K562 (cell line): ENCODE measurements around the gene ANXA7. TPM values are rescaled to one million over a fixed set of nuclear protein-coding genes. Genes with fewer than 3 reads are reported as not detected.

ENCODE experiments used
- AFF4 ChIP-seq: sonication (generic); formaldehyde crosslinking; IDR thresholded peaks from 2 replicates; pipeline ENCODE4 v1.8.0; 2023; ENCODE audit warnings: mild to moderate bottlenecking, missing genetic modification reagents
- CBX8 ChIP-seq: fragments of 200-600 bp; sonication (generic); IDR thresholded peaks from 2 replicates; pipeline ENCODE4 v1.6.1; 2012; ENCODE audit warnings: borderline replicate concordance, mixed run types, low read depth, mild to moderate bottlenecking, moderate library complexity, mixed read lengths, low read length, control low read depth, inconsistent platforms; ENCODE audit not compliant: poor library complexity, severe bottlenecking; ENCODE audit errors: extremely low read depth
- CCNT2 ChIP-seq: IDR thresholded peaks from 2 replicates; pipeline ENCODE4 v1.6.1; 2011; ENCODE audit warnings: borderline replicate concordance, low read depth, mild to moderate bottlenecking, moderate library complexity, mixed read lengths, low read length; ENCODE audit not compliant: insufficient read length; ENCODE audit errors: extremely low read depth
- ESRRB ChIP-seq: fragments of 250-450 bp; sonication (Bioruptor Pico); IDR thresholded peaks from 2 replicates; pipeline ENCODE4 v1.5.0; 2020; ENCODE audit warnings: mild to moderate bottlenecking, moderate library complexity, borderline replicate concordance
- FOS ChIP-seq: IDR thresholded peaks from 3 replicates; pipeline ENCODE4 v1.6.1; 2011; ENCODE audit not compliant: insufficient read length; ENCODE audit errors: extremely low read depth
- FOXP1 ChIP-seq: sonication (generic); formaldehyde crosslinking; IDR thresholded peaks from 2 replicates; pipeline ENCODE4 v1.8.0; 2022; ENCODE audit warnings: mild to moderate bottlenecking, missing genetic modification reagents
- GATA2 ChIP-seq: sonication (generic); formaldehyde crosslinking; IDR thresholded peaks from 2 replicates; pipeline ENCODE4 v1.4.0; 2020; ENCODE audit warnings: mild to moderate bottlenecking, missing genetic modification reagents
- HIVEP1 ChIP-seq: fragments of 250-450 bp; sonication (Bioruptor Pico); IDR thresholded peaks from 2 replicates; pipeline ENCODE4 v1.4.0; 2020; ENCODE audit warnings: mild to moderate bottlenecking
- HMBOX1 ChIP-seq: sonication (generic); IDR thresholded peaks from 2 replicates; pipeline ENCODE4 v1.6.1; 2016
- JUNB ChIP-seq: fragments of 450-650 bp; formaldehyde crosslinking; conservative IDR thresholded peaks from 2 replicates; pipeline ENCODE4 v1.4.0; 2020; ENCODE audit warnings: mild to moderate bottlenecking
- KDM2B ChIP-seq: fragments of 250-450 bp; sonication (Bioruptor Pico); IDR thresholded peaks from 2 replicates; pipeline ENCODE4 v1.8.0; 2021; ENCODE audit warnings: mild to moderate bottlenecking, moderate library complexity
- KDM4B ChIP-seq, 2 experiments: fragments of 450-650 bp in 1 of 2; sonication (generic) in 1 of 2; IDR thresholded peaks; 2 replicates each; pipeline ENCODE4 v1.6.1; 2016 to 2017; ENCODE audit warnings: borderline replicate concordance in 2 of 2, antibody characterized with exemption in 1 of 2, low read depth in 1 of 2, mild to moderate bottlenecking in 1 of 2
- MAFK ChIP-seq: IDR thresholded peaks from 2 replicates; pipeline ENCODE4 v1.6.1; 2011; ENCODE audit warnings: low read length, improper control_type of control experiment
- PREB ChIP-seq: sonication (generic); formaldehyde crosslinking; IDR thresholded peaks from 2 replicates; pipeline ENCODE4 v1.8.1; 2023; ENCODE audit warnings: mild to moderate bottlenecking, missing genetic modification reagents
- RB1 ChIP-seq: fragments of 450-650 bp; IDR thresholded peaks from 2 replicates; pipeline ENCODE4 v1.6.1; 2017; ENCODE audit warnings: low read depth, mild to moderate bottlenecking
- SRSF3 ChIP-seq: fragments of 200-400 bp; formaldehyde crosslinking; IDR thresholded peaks from 2 replicates; pipeline ENCODE4 v1.6.1; 2016; ENCODE audit warnings: mild to moderate bottlenecking, low read length, moderate library complexity; ENCODE audit not compliant: insufficient read depth
- TEAD2 ChIP-seq: fragments of 450-650 bp; IDR thresholded peaks from 2 replicates; pipeline ENCODE4 v1.6.1; 2016; ENCODE audit warnings: missing genetic modification characterization, control low read depth, missing compliant biosample characterization
- YBX1 ChIP-seq: fragments of 450-650 bp; IDR thresholded peaks from 2 replicates; pipeline ENCODE4 v1.7.1; 2016; ENCODE audit warnings: mild to moderate bottlenecking
- ZBTB17 ChIP-seq: fragments of 450-650 bp; formaldehyde crosslinking; IDR thresholded peaks from 2 replicates; pipeline ENCODE4 v1.4.0; 2020; ENCODE audit warnings: mild to moderate bottlenecking
- ZNF512 ChIP-seq: IDR thresholded peaks from 2 replicates; pipeline ENCODE4 v1.6.1; 2016; ENCODE audit warnings: missing genetic modification characterization, missing compliant biosample characterization
- ZNF75A ChIP-seq: fragments of 450-650 bp; formaldehyde crosslinking; IDR thresholded peaks from 2 replicates; pipeline ENCODE4 v1.4.0; 2020; ENCODE audit warnings: mild to moderate bottlenecking
- polyA plus RNA-seq, 8 experiments: library from polyadenylated mRNA; depleted of rRNA in 4 of 8; stranded (reverse) in 5 of 8; unstranded in 3 of 8; fragments of >200 nt; fragmentation: Nextera tagmentation in 2 of 8; fragmentation: Illumina TruSeq in 1 of 8; extraction: Ambion mirVana in 2 of 8; extraction: Trizol in 1 of 8; gene quantifications; 2 replicates each; pipeline versions ENCODE4 v1.2.1 to v1.2.3, GENCODE V29; 2011 to 2014; ENCODE audit warnings: inconsistent platforms in 1 of 8, missing spikeins in 1 of 8
- total RNA-seq, 7 experiments: library from RNA; depleted of rRNA in 6 of 7; stranded (reverse); fragments of >200 nt in 6 of 7; fragmentation: Illumina TruSeq in 2 of 7; extraction: Trizol in 2 of 7; gene quantifications; 2 replicates each; pipeline versions ENCODE4 v1.2.1 to v1.2.3, GENCODE V29; 2011 to 2021; ENCODE audit warnings: low replicate concordance in 1 of 7

The ANXA7 gene
- total and polyA plus RNA-seq, 9 of the 15 experiments (the other 6 are each of a cell fraction or from before 2014, with no cell fraction given) = 81.6 to 157 (median 122) TPM

- peak; percentile 45; the same call in 1 of the 2 replicates for TF ChIP-seq AFF4 (CRISPR knock-in tag)
- TF ChIP-seq TEAD2 (tag) = peak; percentile 55; the same call in 1 of the 2 replicates
- no peak; the same call in 1 of the 2 replicates for TF ChIP-seq RB1
- TF ChIP-seq PREB (CRISPR knock-in tag) = no peak
- peak; percentile 90 for TF ChIP-seq CCNT2
- TF ChIP-seq HIVEP1 (CRISPR knock-in tag) = no peak
- no peak for TF ChIP-seq ZNF512 (tag)
- no peak for TF ChIP-seq CBX8
- TF ChIP-seq SRSF3 = no peak
- TF ChIP-seq ZBTB17 = no peak
- no peak for TF ChIP-seq ESRRB (CRISPR knock-in tag)
- TF ChIP-seq FOXP1 (CRISPR knock-in tag) = no peak
- TF ChIP-seq YBX1 = no peak
- TF ChIP-seq GATA2 = peak; percentile 99
- TF ChIP-seq ZNF75A (CRISPR knock-in tag) = no peak
- peak; percentile 78 for TF ChIP-seq HMBOX1
- TF ChIP-seq FOS = peak; percentile 19
- no peak for TF ChIP-seq JUNB
- no peak for TF ChIP-seq KDM2B (CRISPR knock-in tag)
- peak; percentile 66 for TF ChIP-seq MAFK
- TF ChIP-seq KDM4B (IDR thresholded peaks at IDR 0.05; ENCODE audit: borderline replicate concordance in 2 of 2, low read depth in 1 of 2) = no peak
These were observed 42.5 kb upstream of the ANXA7 start (continued) for GRCh38 chr10:73456187-73456890.
